NCI-H82 (cell line): Measurements from ENCODE around the gene ZFPM1.
A peak's percentile ranks its signal among the peaks of the same experiment; 100 is the strongest.

ENCODE experiments used
- DNase-seq: peaks from one replicate; lab custom pipeline; 2025; lab: John Stamatoyannopoulos, UW

The ZFPM1 gene

GRCh38 chr16:88568710-88569613 is 115.9 kb downstream of the ZFPM1 start:
- peak; percentile 87 for DNase-seq

GRCh38 chr16:88569614-88569984 is 116.5 kb downstream of the ZFPM1 start:
- DNase-seq, result no peak

DNA sequence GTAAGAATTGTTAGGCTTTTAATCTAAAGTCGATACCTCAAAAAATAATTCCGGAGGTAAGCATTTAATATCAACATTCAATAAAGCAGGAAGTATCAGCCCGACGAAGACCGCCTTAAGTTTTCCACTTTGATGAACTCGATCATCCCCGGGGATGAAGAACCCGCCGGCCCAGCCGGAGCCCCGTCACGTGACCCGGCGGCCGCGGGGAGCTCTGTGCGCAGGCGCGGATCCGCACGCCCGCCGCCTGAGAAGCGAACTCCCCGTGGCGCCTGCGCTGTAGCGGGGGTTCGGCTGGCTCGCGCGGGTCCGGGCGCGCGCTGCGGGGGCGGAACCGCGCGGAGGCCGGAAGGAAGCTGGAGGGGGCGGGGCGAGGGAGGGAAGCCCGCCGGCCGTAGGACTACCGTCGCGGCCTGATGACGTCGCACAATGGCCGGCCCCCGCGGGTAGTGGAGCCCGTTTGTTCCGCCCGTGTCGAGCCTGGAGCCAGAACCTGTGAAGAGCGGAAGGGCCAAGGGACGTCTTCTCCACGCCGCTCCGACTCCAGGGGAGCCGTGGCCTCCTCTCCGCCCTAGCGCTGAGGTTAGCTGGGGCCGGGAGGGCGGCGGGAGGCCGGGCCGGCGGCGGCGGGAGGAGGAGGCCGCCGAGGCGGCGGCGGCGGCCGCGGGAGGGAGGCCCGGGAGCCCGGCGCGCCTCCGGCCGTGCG is 117.1 kb downstream of the ZFPM1 start, which contains the start of gene ZC3H18:
TSS of gene ZC3H18 (plus strand) at position 419 of the 706 bp plus-strand sequence. CDS start 6,721 bp downstream, outside the sequence.
- DNase-seq, result peak; percentile 97

DNA sequence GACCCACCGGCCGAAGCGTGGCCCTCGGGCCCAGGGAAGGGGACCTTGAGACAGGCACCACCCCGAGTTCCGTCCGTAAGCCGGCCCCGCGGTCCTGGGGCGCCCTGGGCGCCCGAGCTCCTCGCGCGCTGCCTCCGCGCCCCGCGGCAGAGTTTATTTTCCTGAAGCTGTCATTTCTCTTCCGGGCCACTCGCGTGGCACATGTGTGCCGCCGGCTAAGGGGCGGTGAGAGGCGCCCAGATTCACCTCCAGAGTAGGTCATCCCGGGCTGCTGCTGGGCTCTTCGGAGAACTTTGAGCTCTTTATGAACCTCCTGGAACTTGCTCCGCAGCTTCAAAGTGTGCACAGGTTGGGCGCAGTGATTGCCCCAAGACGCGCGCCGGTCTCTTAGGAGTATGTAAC is 117.6 kb downstream of the ZFPM1 start:
- DNase-seq, result peak; percentile 16

DNA sequence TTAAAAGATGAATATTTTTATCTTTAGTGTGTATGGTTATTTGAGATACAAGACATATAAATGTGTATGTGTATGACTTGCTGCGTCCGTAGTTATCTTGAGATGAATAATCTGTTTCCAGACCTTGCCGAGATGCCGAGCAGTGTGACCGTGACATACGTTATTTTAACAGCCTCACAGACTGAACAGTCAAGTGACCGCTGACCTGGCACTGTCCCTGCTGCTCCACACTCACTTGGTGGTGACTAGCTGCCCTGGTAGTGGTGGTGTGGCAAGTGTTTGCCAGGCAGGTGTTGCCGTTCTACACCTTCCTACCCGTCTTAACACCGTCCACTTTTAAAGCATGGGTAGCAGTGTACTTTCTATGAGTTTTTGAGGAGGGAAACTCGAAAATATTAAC is 122.2 kb downstream of the ZFPM1 start:
- no peak for DNase-seq

DNA sequence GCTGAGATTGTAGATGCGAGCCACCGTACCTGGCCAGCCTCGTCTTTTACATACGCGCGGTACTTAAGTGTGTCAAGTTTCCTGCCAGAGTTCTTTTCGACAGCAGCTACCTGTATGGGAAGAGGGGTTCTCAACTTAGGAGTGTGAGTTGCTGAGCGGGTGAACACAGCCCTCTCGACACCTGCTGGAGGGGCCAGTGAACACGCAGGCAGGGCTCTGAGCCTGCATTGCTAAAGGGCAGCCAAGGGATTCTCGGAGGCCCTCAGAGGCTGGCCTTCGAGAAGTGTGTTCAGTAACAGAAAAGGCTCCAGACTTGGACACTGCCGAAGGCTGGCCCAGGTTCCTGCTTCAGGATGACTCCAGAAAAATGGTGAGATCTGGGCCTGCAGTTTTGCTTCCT is 123.2 kb downstream of the ZFPM1 start:
- no peak for DNase-seq

- no peak for DNase-seq
Observed at GRCh38 chr16:88577166-88577565, 124.1 kb downstream of the ZFPM1 start.

DNA sequence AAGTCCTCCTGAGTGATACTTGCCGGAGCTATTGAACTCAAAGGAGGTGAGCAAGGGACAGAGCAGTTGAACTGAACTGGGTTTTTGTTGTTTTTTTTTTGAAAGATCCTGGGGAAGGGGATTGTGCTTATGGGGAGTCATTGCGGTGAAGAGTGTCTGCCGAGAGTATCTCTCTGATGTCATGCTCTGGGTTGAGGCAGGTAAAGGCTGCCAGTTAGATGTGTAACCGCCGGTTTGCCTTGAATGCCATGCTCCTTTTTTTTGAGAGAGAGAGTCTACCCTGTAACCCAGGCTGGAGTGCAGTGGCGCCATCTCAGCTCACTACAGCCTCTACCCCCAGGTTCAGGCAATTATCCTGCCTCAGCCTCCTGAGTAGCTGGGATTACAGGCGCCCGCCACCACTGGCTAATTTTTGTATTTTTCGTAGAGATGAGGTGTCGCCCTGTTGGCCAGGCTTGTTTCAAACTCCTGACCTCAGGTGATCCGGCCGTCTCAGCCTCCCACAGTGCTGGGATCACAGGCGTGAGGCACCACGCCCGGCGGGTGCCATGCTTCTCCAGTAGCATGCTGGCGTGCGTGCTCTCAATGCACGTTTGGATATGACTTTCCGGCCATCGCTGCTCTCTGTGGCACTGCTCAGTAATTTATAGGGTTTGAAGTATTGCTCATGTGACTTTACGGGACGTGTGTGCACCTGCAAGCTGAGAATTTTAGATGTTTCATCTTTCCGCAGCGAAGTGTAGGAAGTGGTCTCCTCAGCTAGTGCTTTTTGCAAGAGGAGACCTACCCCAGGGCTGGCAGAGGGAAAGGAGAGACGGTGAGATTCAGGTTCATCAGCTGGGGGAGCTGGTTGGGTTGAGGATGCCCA is 125.6 kb downstream of the ZFPM1 start:
- no peak for DNase-seq

GRCh38 chr16:88580371-88580770 is 127.3 kb downstream of the ZFPM1 start:
- DNase-seq, result no peak

- no peak for DNase-seq
Observed at GRCh38 chr16:88581033-88581432, 128.0 kb downstream of the ZFPM1 start.

DNA sequence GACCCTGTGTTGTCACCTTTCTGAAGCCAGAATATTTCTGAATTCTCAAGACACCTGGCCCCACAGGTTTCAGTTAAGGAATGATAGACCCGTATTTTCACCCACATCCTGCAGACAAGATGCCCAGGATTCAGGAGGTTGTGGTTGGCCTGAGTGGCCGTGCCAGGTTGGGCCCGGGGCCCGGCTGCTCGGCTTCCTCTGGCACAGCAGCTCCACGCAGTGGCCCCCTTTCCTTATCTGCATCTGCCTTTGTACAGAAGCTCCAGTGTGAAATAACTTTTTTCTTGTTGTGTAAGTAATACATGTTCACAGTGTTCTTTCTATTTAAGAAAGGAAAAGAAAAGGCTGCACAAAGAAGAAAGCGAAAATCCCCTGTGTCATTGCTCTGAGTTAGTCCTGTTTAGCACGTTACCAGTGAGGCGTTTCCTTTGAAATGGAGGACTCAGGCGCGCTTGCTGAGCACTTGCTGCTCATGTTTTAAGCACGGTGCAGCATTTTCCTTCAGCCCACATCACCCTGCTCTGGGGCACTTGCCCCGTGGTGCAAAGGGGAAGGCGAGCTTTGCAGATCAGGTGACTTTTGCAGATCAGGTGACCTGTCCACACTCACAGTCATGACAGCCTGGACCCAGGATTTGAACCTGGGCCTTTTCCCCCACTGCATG is 130.0 kb downstream of the ZFPM1 start:
- no peak for DNase-seq

GRCh38 chr16:88584676-88585075 is 131.6 kb downstream of the ZFPM1 start:
- no peak for DNase-seq

DNA sequence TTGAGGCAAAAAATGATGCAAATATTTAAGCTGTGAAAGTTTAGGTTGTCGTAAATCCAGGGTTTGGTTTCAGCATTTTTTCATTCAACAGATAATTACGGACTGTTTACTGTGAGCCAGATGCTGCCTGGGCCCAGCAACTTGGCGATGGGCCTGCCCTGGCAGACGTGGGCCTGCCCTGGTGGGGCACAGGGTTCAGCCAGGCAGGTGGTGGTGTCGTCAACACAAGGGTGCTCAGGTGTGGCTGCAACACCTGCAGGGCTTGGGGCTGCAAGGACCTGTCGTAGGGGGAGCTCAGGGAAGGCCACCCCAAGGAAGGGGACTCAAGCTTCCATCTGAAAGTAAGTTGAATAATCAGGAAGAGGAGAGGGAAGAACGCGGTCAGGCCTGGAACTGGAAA is 132.2 kb downstream of the ZFPM1 start:
- no peak for DNase-seq

- DNase-seq, result no peak
Observed at GRCh38 chr16:88585927-88586581, 133.0 kb downstream of the ZFPM1 start.
